GM18499 (cell line): ENCODE measurements around the gene STX8.

ENCODE experiments used
- ATAC-seq: cut with Tn5 transposase; IDR thresholded peaks from one replicate; pipeline ENCODE4 v1.9.1; 2021; ENCODE audit warnings: moderate number of reproducible peaks; ENCODE audit not compliant: insufficient read depth, unreplicated experiment

Gene STX8

DNA sequence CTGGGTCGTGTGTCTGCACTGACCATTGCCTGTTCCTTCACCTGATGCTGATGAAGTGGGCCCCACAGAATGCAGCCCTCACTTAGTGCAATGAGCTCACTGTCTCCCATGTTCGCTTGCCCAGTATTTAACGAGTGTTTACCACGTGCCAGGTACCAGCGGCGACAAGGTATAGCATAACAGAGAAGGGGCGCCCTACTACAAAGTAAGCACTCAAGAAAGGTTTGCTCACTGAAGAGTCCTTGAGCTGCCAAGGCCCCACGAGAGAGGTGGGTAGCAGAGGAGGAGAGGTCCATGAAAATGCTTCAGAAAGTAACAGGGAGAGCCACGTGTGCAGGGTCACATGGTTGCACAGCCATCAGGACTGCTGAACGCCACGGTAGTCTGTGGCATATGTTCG lies 324.3 kb downstream of the STX8 start:
- no peak for ATAC-seq

DNA sequence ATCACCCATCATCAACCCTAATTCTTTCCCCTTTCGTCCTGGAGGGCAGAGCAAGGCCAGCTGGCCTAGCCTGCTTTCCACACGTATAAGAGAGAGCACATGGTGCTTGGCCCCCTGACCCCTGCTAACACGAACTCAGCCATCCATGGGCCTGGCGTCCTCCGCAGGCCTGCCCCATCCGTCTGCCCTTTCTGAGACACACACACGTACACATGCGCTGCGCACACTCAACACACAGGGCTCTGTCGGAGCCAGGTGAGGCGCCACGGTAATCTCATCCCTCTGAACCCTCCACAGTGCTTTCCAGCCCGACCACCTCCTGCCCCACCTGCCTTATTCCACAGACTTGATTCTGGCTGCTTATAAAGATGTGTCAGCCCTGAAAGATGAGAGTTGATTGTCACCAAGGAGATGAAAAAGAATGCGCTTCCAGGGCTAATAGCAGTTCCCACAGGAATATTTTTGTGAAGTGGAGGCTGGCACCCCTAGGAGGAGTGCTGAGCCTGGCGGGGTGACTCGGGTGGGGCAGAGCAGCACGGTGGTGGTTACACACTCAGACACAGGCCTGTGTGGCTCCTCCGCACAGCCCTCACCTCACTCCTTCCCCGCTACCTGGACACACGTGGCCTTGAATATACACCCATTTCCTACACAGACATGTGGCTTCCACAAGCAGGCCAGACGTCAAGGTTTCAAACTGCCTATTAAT lies 326.2 kb downstream of the STX8 start:
- ATAC-seq: no peak

DNA sequence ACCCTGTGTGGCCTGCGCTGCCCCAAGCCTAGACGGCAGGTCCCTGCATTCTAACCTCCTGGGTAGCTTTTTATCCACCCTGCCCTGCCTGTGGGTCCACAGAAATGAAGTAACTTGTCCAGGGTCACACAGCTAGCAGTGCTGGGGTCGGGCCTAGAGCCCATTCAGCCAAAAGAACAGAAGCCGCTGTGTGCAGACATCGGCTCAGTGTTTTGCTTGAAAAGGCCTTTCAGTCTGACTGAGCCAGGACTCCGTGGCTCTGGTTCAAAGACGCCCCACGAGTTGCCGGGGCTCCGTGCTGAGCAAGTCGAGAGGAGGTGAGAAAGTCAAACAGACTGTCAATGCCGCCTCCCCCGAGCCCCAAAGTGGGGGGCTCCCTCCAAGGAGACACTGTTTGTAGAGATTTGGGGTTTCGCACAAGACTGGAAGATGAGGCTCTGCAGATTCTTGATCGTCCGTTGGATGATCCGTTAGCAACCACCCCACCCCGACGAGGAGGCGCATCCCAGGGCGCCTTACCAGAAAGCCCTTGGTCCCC lies 328.1 kb downstream of the STX8 start:
- no peak for ATAC-seq

DNA sequence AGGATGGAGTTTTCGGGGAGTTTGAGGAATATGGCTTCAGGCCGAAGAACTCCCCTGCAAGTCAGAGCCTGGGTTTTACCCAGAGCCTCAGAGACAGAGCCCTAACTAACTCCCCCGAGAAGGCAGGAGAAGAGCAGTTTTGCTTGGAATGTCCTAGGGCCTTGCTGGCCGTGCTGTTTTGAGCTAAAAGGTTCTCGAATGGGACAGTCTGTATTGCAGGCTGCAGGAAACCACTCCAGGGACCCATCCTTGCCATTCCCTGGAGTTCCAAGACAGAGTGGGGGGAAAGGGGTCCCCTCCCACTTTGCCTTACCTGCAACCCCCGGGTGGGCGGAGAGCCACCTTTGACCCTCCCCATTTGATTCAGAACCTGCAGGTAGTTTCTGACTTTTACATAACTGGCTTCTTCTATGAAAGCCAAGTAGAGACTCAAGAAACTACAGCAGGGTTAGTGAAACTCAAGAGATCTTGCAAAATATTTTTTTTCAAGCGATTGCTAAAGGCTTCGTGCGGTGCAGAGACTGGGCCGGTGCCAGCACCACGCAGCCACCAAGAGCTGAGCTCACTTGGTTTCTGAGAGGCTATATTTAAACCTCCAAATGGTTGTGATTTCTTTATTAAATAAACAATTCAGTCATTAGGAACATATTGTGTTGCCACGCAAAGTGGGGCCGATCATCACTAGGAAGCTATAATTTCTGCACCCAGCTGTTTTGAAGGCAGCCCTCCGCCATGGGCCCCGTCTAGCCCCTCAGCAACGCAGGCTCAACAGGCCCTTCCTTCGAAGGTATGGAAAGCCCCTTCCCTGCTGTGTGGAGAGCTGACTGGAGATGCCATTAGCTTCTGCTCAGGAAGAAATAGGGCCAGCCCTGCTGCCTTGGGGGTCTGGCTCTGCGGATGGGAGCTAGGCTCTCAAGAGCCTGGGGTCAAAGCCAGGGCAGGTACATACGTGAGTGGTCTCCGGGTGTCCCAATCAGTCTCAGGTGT lies 331.3 kb downstream of the STX8 start:
- no peak for ATAC-seq

DNA sequence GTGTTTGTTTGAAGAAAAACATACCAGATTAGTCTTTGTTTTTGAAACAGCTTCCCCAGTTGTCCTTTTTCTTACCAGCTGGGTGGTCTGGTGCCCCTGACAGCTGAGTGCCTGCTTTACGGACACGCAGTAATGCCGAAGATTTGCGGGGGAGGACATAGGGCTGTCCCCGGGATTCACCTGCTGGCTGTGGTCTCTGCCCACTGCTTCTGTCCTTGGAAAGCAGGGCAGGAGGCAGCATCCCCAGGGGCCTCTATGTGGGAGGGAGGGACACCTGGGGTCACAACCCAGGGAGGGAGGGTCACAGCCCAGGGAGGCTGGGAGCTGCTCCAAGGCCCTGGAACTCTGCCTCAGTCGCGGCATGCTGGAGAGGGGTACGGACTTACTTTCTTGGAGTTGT lies 332.6 kb downstream of the STX8 start:
- no peak for ATAC-seq

DNA sequence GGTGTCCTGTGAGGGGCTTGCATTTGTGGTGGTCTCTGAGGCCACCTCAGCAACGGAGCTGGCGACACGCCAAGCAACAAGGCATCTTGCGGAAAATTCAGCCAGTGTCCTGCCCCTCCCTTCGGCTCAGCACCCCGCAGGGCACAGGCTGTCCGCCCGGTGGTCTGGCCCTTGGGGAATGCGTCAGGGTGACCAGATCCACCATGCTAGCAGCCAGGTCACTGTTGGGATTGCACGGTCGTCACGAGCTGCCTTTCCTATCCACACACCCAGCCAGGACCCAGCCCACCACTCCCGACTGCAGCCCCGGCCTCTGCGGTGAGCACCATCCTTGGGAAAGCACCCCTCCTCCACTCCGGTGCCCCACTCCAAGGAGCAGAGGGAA lies 333.1 kb downstream of the STX8 start:
- ATAC-seq: no peak

DNA sequence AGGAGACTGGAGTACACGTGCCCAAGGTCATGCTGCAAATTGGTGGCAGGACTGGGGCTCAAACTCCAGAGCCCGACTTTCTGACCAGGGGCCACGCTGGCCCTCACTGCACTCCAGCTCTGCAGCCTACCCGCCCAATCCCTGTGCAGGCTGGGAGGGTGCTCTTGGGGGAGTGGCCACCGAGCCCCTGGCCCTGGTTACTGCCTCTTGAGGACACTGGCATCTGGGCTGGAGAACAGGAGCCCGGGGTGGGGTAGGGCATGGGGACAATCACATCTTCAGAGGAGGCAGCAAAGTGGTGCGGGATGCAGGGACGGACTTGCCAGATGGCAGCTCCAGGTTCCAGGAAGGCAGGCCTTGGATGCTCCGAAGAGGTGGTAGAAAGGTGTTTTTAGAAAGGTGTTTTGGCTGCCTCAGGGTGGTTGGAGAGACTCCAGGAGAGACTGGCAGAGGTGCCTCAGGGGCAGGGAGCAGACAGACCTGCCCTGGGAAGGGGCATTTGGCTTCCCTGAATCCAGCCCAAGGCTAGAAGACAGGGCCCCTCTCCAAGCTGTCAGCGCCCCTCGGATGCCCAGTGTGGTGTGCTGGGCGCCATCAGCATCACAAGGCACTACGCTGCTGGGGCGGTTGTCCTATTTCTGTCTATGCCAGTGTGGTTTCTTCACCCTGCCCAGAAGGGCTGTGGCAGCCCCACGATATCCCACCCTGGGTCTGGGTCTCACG lies 333.7 kb downstream of the STX8 start:
- ATAC-seq: no peak

DNA sequence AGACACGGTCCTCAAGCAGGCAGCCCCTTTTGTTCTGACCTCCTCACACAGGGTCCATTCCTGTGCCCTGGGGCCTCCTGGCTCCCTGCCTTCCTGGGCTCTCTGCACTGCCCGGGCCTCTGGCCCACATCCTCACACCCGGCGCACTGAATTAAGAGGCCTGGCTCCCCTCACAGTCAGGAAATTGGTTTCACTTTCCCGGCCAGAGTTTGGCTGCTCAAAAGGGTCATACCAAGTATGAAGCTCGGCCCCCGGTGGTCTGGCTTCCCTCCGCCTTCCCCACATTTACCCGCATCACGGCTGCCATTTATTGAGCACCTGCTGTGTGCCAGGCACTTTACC lies 334.3 kb downstream of the STX8 start:
- no peak for ATAC-seq

DNA sequence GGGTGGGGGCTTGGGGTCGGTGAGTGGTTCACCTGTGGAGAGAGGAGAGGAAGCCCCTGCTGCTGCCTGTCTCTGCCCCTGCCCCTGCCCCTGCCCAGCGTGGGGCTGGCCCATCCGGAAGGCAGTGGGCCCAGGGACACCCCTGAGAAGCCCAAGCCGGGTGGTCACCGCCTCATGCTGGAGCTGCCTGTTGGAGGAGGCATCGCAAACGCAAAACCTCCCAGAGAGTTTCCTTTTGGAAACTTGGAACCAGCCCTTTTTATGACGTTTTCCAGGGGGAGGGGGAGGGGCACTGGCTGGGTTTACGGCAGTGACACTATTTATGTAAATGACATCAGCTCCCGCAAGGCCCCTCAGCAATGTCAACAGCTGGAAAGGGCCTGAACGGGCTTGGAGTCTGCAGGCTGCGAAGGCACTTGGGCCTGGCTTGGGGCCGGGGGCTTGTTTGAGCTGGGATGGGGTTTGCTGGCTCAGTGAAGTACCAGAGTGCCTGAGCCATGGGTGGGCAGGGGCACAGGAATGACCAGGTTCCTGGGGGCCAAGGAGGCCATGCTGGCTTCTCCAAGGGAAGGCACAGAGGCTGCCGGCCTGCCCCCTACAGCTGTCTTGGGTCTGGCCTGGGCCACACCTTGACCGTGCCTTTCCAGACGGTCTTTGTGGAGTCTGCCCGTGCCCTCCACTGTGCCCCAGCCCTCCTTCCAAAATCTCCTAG lies 334.8 kb downstream of the STX8 start:
- ATAC-seq: no peak

DNA sequence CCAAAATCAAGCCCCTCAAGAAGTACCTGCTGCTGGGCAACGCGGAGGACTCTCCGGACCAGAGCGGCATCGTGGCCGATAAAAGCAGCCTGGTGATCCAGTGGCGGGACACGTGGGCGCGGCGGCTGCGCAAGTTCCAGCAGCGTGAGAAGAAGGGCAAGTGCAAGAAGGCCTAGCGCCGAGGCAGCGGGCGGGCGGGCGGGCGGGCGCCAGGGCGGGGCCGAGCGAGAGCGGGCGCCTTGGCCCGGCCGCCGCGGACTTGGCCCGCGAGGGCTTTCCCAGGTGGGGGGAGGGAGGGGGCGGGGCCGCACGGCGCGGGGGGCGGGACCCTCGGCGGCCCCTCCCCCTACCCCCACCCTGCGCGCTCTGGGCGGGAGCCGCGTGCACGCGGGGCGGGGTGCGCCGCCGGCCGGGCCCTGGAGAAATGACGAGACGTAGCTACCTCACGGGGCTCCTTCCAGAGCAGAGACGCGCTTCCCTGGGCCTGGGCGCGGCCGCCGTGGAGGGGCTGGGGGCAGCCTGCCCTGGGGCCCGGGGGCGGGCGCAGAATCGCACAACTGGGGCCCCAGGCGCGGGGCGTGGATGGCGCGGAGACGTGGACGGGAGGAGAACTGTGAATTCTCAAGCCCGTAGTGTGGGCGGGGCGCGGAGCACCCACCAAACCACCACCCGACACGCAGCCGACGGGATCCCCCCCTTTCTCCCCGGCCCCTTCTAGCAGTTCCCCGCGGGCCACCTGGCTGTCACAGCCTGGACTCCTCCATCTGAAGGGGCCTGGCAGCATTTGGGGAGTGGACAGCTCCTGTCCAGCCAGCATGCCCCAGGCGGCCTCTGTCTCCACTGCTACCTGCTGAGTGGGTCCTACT lies 335.6 kb downstream of the STX8 start:
- ATAC-seq: no peak

DNA sequence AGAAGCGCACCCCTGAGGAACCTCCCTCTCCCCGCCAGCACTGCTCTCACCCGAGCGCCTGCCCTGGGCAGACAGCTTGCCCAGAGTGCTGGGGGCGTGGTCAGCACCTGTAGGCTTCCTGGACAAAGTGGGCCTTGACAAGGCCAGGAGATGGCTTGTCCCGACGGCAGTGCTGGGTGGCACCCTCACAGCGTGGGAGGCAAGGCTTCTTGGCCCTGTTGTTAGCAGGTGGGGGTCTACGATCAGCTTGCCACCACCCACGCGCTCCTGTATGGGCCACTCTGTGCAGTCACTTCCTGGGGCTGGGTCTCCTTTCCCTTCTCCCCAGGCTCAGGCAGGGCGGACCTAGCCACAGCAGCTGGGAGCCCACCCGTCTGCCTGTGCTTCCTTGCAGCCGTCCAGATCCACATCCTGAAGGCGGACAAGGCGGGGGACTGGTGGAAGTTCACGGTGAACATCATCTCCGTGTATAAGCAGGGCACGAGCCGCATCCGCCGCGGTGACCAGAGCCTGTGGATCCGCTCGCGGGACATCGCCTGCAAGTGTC lies 336.3 kb downstream of the STX8 start:
- ATAC-seq: no peak

DNA sequence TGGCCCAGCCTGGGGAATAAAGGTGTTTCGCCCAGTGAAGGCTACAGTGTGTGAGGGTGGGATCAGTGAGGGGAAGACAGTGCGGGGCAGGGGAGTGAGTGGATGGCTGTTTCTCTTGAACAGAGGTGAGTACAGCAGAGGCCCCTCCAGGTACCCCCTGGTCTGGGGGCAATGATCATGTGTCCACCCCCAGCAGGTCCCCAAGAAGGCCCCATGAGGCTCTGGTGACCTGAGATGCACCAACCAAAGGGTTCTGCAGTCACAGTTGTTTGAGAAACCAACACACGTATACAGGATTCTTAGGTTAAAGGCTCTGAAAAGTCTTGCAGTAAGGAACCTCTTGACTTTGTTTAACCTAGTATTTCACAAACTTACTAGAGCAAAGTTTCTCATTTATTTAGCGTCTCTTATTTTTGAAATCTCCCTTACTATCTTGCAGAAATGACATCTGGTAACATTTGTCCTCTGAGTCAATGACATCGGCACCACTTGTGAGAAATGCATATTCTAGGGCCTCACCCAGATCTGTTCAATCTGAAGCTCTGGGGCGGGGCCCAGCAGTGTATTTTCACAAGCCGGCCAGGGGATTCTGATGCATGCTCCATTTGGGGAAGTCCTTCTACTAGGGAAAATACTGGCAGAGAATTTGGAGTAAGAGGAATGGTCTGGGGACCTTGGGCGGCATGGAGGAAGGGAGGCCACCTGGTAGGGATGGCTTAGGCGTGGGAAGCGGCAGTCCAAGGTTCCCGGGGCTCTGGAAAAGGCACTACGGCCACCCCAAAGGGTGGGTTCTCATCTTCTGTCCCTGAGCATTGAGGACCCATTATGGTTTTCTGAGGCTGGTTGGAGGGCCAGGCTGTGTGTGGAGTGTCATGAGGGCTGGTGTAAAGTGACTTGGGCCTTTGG lies 337.0 kb downstream of the STX8 start:
- no peak for ATAC-seq

DNA sequence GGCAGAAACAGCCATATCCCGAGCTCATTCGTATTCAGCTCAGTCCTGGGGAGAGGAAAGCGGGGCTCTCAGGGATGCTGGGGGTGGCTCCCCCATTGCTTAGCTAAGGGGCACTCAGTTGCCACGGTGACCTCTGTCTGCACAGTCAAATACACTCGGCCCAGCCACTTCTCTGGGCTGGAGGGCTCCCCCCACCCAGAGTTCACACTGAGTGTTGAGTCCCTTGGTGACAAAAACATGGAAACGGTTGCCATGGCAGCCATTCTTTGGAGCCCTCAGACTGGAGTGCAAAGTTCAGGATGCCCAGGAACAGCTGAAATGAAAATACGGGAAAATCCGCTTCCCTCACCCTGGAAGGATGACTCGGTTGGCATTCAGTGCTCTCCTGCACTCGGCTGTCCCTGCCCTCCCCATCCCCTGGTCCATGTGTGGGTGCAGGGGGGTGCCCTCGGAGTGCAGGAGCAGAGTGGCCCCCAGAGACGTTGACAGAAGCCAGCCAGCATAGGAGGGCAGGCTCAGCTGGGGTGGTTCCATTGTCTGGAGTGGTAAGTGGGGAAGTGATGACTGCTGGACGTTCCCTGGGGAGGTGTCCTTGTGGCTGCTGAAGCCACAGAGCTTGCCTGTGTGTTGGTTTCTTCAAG lies 337.8 kb downstream of the STX8 start:
- ATAC-seq: no peak

DNA sequence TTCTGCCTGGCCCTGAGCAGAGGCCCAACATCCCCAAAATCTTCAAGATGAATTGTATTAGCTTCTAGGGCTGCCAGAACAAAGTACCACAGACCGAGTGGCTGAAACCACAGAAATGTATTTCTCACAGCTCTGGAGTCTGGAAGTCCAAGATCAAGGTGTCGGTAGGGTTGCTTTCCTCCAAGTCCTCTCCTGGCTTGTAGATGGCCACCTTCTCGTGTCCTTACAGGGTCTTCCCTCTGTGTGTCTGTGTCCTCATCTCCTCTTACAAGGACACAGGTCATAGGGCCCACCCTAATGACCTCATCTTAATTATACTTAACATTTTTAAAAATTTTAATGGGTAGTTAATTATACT lies 338.6 kb downstream of the STX8 start:
- ATAC-seq: no peak

DNA sequence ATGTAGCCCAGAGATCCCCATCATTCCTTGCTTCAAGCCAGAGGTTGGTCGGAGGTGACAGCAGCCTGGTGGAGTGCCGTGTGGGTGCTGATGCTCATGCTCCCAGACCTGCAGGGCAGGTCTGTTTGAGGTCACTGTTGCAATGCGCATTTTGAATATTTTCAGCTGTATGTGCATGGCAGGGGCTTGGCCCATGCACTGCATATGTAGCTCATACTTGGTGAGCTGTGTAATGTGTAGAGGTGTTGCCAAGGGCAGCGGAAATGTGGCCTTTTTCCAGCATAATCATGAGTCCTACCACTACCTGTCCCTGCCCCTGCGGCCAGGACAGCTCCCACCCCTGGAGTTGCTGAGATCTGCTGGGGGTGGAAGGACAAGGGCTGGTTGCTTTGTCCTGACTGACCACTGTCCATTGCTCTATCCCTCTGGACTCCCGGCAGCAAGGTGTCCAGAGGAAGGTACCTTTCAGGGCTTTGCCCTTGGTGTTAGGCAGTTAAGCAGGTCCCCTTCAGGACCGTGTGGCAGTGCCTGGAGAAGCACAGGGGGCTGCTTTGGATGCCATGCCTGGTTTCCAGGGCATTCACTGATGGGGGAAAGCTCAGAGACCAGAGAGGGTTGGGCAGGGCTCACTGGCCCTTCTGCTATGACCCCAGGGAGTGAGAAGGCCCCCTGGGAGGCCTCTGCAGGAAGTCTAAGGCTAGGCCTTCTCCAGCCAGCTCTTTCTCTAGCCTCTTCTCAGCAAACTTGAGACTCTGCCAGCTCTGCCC lies 339.2 kb downstream of the STX8 start:
- ATAC-seq: no peak

DNA sequence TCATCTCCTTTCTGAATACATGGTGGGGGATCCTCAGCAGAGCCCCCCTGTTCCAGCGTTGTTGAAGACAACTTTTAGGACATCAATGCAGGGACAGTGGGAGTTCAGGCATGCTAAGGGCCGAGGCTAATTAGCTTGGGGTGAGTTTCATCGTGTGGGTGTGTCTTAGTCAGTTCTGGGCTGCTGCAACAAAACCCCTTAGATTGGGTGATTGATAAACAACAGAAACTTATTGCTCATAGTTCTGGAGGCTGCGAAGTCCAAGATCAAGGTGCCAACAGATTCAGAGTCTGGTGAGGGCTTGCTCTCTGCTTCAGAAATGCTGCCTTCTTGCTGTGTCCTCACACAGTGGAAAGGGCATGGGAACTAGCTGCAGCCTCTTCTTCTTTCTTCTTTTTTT lies 340.3 kb downstream of the STX8 start:
- ATAC-seq: no peak

DNA sequence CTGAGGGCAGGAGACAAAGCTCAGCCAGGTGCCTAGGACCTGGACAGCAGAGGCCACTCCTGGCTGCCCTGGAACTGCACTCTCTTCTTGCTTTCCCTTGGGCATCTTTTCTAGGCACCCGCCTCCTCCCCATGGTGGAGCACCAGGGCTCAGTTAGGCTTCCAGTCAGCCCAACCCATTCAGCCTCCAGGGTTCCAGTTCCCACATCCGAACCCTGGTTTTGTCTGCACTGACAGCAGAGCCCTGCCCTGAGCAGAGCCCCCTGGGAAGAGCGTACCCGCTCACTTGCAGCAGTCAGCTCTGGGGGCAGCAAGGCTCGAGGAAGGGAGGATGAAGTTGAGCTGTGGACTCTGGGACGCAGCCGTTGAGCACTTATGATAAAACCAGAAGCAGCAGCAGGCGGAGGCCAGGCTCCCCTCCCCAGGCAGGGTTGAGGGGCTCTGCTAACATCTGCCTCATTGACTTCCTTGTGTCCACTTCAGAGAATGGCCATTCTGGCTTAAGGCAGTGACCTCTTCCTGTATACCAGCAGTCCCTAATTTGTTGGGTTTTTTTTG lies 341.2 kb downstream of the STX8 start:
- ATAC-seq: no peak
